Inferior parietal cortex (tissue), 1 donor: ENCODE data around the gene SEPTIN14.
"Not testable (repeated sequence)": the region's sequence is repeated elsewhere in the genome, so short reads cannot be mapped to it uniquely, and the experiment has no call there.

Source experiments
- DNase-seq: peaks from one replicate; pipeline ENCODE4 v3.0.0-alpha.2; 2016; ENCODE audit errors: extremely low spot score

The SEPTIN14 gene

GRCh38 chr7:55785444-55785843, 77.1 kb downstream of the SEPTIN14 start:
- not testable (repeated sequence) for DNase-seq

GRCh38 chr7:55784151-55784550, 78.4 kb downstream of the SEPTIN14 start:
- no peak for DNase-seq

GRCh38 chr7:55778631-55779030, 83.9 kb downstream of the SEPTIN14 start:
- DNase-seq = no peak

- no peak for DNase-seq
Measured at GRCh38 chr7:55776196-55776595, 86.4 kb downstream of the SEPTIN14 start.

- no peak for DNase-seq
Measured at GRCh38 chr7:55775051-55775420, 87.5 kb downstream of the SEPTIN14 start.

GRCh38 chr7:55774327-55775050, 88.1 kb downstream of the SEPTIN14 start:
- peak; percentile 52 for DNase-seq

GRCh38 chr7:55770778-55771177, 91.8 kb downstream of the SEPTIN14 start:
- no peak for DNase-seq

GRCh38 chr7:55753274-55753862, 109.2 kb downstream of the SEPTIN14 start:
- not testable (repeated sequence) for DNase-seq

GRCh38 chr7:55744706-55745105, 117.8 kb downstream of the SEPTIN14 start:
- not testable (repeated sequence) for DNase-seq
